WI38 (cell line): ENCODE data around the gene SLC6A12.

Experiments used
- H3K4me3 ChIP-seq: 2 replicates; pipeline ENCODE4 v1.5.1; 2011; ENCODE audit warnings: low read depth, mild to moderate bottlenecking, control low read depth, low read length
- CTCF ChIP-seq: IDR thresholded peaks from 2 replicates; pipeline ENCODE4 v1.5.1; 2012; ENCODE audit warnings: low read depth, mild to moderate bottlenecking, control low read depth, low read length

The SLC6A12 gene

DNA sequence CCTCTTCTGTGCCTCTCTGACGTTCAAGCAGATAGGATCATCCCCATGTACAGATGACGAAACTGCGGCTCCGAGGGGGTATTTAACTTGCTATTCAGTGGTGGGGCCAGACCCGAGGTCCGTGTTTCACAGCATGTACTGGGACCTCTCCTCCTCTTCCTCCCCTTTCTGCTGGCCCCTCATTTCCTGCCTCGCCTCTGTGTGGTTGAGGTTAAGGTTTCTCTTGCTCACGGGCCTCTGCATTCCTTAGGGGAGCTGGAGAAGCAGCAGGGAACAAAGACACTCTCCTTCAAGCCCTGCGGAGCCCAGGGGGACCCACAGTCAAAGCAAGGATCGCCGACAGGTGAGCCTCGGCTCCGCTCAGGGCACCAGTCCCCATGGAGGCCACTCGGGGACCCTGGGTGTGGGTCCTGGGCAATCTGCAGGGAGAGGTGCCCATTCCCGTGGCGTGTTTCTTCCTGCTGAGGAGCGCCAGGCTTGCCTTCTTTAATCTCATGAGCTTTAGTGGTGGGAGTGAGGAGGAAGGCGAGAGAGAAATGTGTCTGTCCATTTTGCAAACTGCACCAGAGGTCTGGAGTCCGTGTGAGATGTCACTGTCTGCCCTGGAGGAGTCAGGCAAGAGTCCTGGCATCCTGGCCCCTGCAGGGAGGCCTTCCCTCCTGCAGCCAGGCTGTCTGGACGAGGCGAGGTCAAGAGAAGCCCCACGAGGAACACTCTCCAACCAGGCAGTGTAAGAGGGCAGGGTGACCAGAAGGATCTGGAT is 45.0 kb downstream of the SLC6A12 start:
- no peak overlapping the region for H3K4me3 ChIP-seq
- no peak for TF ChIP-seq CTCF

- no peak overlapping the region for H3K4me3 ChIP-seq
- TF ChIP-seq CTCF, result no peak
Observed at GRCh38 chr12:167959-168600, 45.9 kb downstream of the SLC6A12 start.

GRCh38 chr12:166425-167075 is 47.4 kb downstream of the SLC6A12 start:
- no peak for TF ChIP-seq CTCF
- no peak overlapping the region for H3K4me3 ChIP-seq

GRCh38 chr12:165862-166368 is 48.0 kb downstream of the SLC6A12 start:
- no peak overlapping the region for H3K4me3 ChIP-seq
- no peak for TF ChIP-seq CTCF

GRCh38 chr12:164207-164606 is 49.8 kb downstream of the SLC6A12 start:
- H3K4me3 ChIP-seq, result no peak overlapping the region
- no peak for TF ChIP-seq CTCF

DNA sequence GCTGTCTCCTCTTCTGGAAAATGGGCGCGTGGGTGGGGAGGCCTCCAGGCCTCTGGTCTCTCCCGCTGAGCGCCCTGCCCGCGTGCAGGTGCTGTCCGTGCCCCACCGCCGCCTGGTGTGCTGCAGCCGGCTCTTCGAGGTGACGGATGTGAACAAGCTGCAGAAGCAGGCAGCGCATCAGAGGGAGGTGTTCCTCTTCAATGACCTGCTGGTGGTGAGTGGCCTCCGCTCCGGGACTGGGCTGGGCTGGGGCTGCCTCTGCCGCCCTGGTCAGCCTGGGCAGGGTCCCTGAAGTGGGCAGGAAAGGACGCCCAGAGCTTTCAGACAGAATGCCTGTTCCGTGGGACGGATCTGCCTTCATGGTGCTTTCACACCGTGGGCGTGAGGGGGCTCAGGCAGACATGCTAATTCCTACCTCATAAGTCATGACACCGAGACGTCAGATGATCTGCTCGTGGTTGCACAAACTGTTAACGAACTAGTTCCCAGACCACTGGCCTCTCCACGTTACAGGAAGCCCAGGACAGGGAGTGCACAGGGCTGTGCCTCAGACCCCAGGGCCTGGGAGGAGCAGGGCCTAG is 50.5 kb downstream of the SLC6A12 start:
- H3K4me3 ChIP-seq, result no peak overlapping the region
- no peak for TF ChIP-seq CTCF
